ENCODE measurements around the gene GABRE.

GABRE gene

GRCh38 chrX:151974336-151975227 lies at the start of gene GABRE:
GABRE (minus strand) TSS chrX:151974676; CDS start chrX:151974625, 51 bp downstream.
- DNase-seq: no peak

GRCh38 chrX:152020888-152021287 lies 46.4 kb upstream of the GABRE start:
- no peak for DNase-seq

GRCh38 chrX:151999813-152000212 lies 25.3 kb upstream of the GABRE start:
- DNase-seq: no peak

GRCh38 chrX:151997539-151997938 lies 23.1 kb upstream of the GABRE start:
- DNase-seq: no peak

- DNase-seq: no peak
These were observed 21.9 kb upstream of the GABRE start for GRCh38 chrX:151996347-151996746.

GRCh38 chrX:151994476-151994875 lies 20.0 kb upstream of the GABRE start:
- no peak for DNase-seq

GRCh38 chrX:151988706-151989299 lies 14.3 kb upstream of the GABRE start:
- DNase-seq: no peak

GRCh38 chrX:151987108-151987507 lies 12.6 kb upstream of the GABRE start:
- DNase-seq: no peak

GRCh38 chrX:151985955-151986354 lies 11.5 kb upstream of the GABRE start:
- no peak for DNase-seq

GRCh38 chrX:151985531-151985930 lies 11.1 kb upstream of the GABRE start:
- DNase-seq: no peak

GRCh38 chrX:151984902-151985301 lies 10.4 kb upstream of the GABRE start:
- DNase-seq: no peak

GRCh38 chrX:151984328-151984727 lies 9.9 kb upstream of the GABRE start:
- DNase-seq: no peak

- no peak for DNase-seq
These were observed 8.7 kb upstream of the GABRE start for GRCh38 chrX:151983186-151983585.

- DNase-seq: no peak
These were observed 7.7 kb upstream of the GABRE start for GRCh38 chrX:151982222-151982621.

GRCh38 chrX:151981129-151981528 lies 6.7 kb upstream of the GABRE start:
- DNase-seq: no peak

GRCh38 chrX:151977923-151978322 lies 3.4 kb upstream of the GABRE start:
- no peak for DNase-seq

- DNase-seq: no peak
These were observed 2.5 kb upstream of the GABRE start for GRCh38 chrX:151977009-151977408.

- DNase-seq: no peak
These were observed 1.3 kb upstream of the GABRE start for GRCh38 chrX:151975736-151976275.

GRCh38 chrX:151975228-151975593 lies 735 bp upstream of the GABRE start:
- no peak for DNase-seq

GRCh38 chrX:151973851-151974335 lies 583 bp downstream of the GABRE start:
- no peak for DNase-seq

- no peak for DNase-seq
These were observed 1.3 kb downstream of the GABRE start for GRCh38 chrX:151973060-151973661.

- DNase-seq: no peak
These were observed 3.8 kb downstream of the GABRE start for GRCh38 chrX:151970661-151971060.

- DNase-seq: no peak
These were observed 4.4 kb downstream of the GABRE start for GRCh38 chrX:151970027-151970426.

- DNase-seq: no peak
These were observed 8.2 kb downstream of the GABRE start for GRCh38 chrX:151966236-151966635.
